Kidney (tissue), 14 donors: ENCODE measurements around the gene MYO10. TPM values are rescaled to one million over a fixed set of nuclear protein-coding genes. Genes with fewer than 3 reads are reported as not detected.

Experiments used
- DNase-seq, 5 donors: peaks; one replicate each; pipeline ENCODE4 v3.0.0-alpha.2; 2013 to 2020
- FAIRE-seq: peaks from 2 replicates; lab custom pipeline; 2012; peaks lifted over from hg19 to GRCh38; lab: Jason Lieb, UNC
- H3K27ac ChIP-seq, 2 donors: one replicate each; pipeline ENCODE4 v1.7.0; 2013; ENCODE audit warnings: low read depth in 2 of 2, low read length in 2 of 2, inconsistent platforms in 1 of 2
- H3K27me3 ChIP-seq: one replicate; pipeline ENCODE4 v1.7.1; 2013; ENCODE audit warnings: low read length, inconsistent platforms; ENCODE audit not compliant: control insufficient read depth, insufficient read depth
- H3K36me3 ChIP-seq, 3 donors: one replicate each; pipeline versions ENCODE4 v1.7.0 to v1.7.1; 2013; ENCODE audit warnings: low read length in 3 of 3, control low read depth in 1 of 3, inconsistent platforms in 1 of 3; ENCODE audit not compliant: insufficient read depth in 3 of 3, control insufficient read depth in 2 of 3
- H3K4me1 ChIP-seq, 3 donors: one replicate each; pipeline versions ENCODE4 v1.7.0 to v1.7.1; 2013; ENCODE audit warnings: low read length in 3 of 3, inconsistent platforms in 1 of 3, low read depth in 1 of 3; ENCODE audit not compliant: control insufficient read depth in 2 of 3, insufficient read depth in 2 of 3
- H3K4me3 ChIP-seq, 3 donors: one replicate each; pipeline versions ENCODE4 v1.7.0 to v1.8.1; 2013; ENCODE audit warnings: low read length in 3 of 3, control low read depth in 1 of 3, inconsistent platforms in 1 of 3
- H3K9ac ChIP-seq, 3 donors: one replicate each; pipeline versions ENCODE4 v1.7.0 to v1.7.1; 2013; ENCODE audit warnings: low read length in 3 of 3, control low read depth in 1 of 3, inconsistent platforms in 1 of 3
- H3K9me3 ChIP-seq, 3 donors: one replicate each; pipeline versions ENCODE4 v1.7.0 to v1.7.1; 2013; ENCODE audit warnings: low read length in 3 of 3, control low read depth in 1 of 3, inconsistent platforms in 1 of 3; ENCODE audit not compliant: control insufficient read depth in 2 of 3, insufficient read depth in 1 of 3
- CTCF ChIP-seq: IDR thresholded peaks from 3 replicates; pipeline ENCODE4 v1.5.1; 2012; ENCODE audit warnings: mild to moderate bottlenecking, moderate library complexity, borderline replicate concordance; ENCODE audit not compliant: insufficient read depth; ENCODE audit errors: extremely low read depth
- intact Hi-C: fragments of 100-400 bp; cut with DNase I; formaldehyde crosslinking; loops from one replicate; pipeline ENCODE4 v1.11.1; 2022
- polyA plus RNA-seq: library from polyadenylated mRNA; stranded (reverse); fragments of 350-450 nt; fragmentation: Illumina TruSeq; extraction: RNeasy Lipid Tissue Mini Kit (QIAGEN cat#74804); gene quantifications from one replicate; pipeline ENCODE4 v1.2.3, GENCODE V29; 2014; ENCODE audit warnings: low read depth, low replicate concordance; ENCODE audit not compliant: insufficient read depth
- total RNA-seq: library from RNA; stranded (reverse); fragmentation: NEBNext Ultra II Directional; extraction: Animal tissue kit (Norgen Biotek cat#: 25700); gene quantifications from one replicate; pipeline ENCODE4 v1.2.1, GENCODE V29; 2021
- donor health status: control.
- donor health status: control.
- donor health status: control.
- donor health status: control.
- donor health status: control.
- donor health status: DM: yes; HTN: yes; CAD: no.
- donor health status: Normal renal cell carcinoma (clear cell type).

Gene MYO10
- total and polyA plus RNA-seq, 2 donors from 2014 or later = 7.6 to 52.4 TPM

- no peak for TF ChIP-seq CTCF
Observed at GRCh38 chr5:16812448-16812847, 123.6 kb downstream of the MYO10 start.

GRCh38 chr5:16810208-16810854, 125.8 kb downstream of the MYO10 start:
- Histone ChIP-seq H3K27me3 (no peaks in the 10 kb centered on the region), H3K4me3 (no peak overlapping the region), H3K9me3 (no peaks in the 10 kb centered on the region), H3K4me1 (peaks cover 0 to 15% (median 15%) of the 10 kb centered on the region in 3 donors), H3K36me3 (no peaks in the 10 kb centered on the region), H3K9ac (no peak overlapping the region), H3K27ac (no peak overlapping the region)
- intact Hi-C loops = no loop called here
- DNase-seq = no peak
- no peak for TF ChIP-seq CTCF
- no peak for FAIRE-seq

More at GRCh38 chr5:16812448-16812847, 123.6 kb downstream of the MYO10 start:
- Histone ChIP-seq H3K4me1 (peaks cover 0 to 15% (median 11%) of the 10 kb centered on the region in 3 donors), H3K9me3 (no peaks in the 10 kb centered on the region), H3K9ac (no peak overlapping the region), H3K4me3 (no peak overlapping the region), H3K27me3 (no peaks in the 10 kb centered on the region), H3K36me3 (no peaks in the 10 kb centered on the region), H3K27ac (no peak overlapping the region)
- intact Hi-C loops = no loop called here
- DNase-seq (peak in 1 of 5 donors; percentile 15), FAIRE-seq (no peak)

DNA sequence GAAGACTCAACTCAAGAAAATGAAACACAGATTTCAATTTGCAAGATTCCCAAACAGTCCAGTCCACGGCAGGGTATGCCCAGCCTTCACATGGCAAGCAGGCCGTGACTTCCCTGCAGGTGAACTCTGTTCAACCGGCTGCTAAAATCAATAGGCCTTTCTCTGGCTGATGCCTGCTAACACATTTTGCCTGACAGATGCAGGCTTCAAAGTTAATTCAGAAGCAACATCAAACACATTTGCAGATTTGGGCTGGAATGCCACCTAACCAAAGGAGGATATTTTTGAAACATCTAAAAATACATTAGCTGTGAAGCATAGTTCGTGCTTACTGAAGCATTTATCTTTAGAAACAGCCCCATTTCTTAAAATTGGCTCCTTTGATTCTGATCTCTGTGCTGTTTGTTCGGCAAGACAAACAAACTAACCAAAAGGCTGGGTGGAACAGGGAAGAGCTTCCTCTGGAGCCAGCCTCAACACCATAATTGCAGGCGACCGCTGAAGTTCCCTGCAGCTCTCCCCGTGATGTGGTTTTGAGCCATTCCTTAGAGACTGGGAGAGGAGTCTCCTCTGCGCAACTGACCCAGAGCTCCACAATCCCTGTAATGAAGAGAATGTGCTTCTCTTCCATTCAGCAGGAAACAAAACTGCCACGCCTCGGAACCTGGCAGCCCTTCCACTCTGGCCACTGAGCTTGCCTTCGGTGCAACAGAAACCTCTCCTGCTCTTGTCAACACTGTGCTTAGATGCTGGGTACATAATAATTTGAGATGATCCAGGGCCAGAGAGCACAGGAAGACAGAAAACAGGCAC, 126.5 kb downstream of the MYO10 start:
- no peak overlapping the region for H3K9ac ChIP-seq
- no peak overlapping the region for H3K4me3 ChIP-seq
- FAIRE-seq (no peak), DNase-seq (peak in 1 of 5 donors; percentile 23)
- no peaks in the 10 kb centered on the region for H3K27me3 ChIP-seq
- no peak for TF ChIP-seq CTCF
- intact Hi-C loops = no loop called here
- H3K9me3 ChIP-seq = no peaks in the 10 kb centered on the region
- H3K36me3 ChIP-seq = no peaks in the 10 kb centered on the region
- H3K27ac ChIP-seq = peak overlapping the region in 1 of 2 donors; percentile 20
- H3K4me1 ChIP-seq = peaks cover 0 to 15% (median 15%) of the 10 kb centered on the region in 3 donors
